H1 (cell line): Measurements from ENCODE around the gene HPGDS. TPM values are rescaled to one million over a fixed set of nuclear protein-coding genes. Genes with fewer than 3 reads are reported as not detected.

Experiments
- CTCF ChIA-PET: fragments of 300-600 bp; sonication (Branson Sonifier 250); formaldehyde crosslinking; loops from one replicate; lab custom pipeline; 2021; ENCODE audit not compliant: partially characterized antibody; lab: Charles Lee
- POLR2A ChIA-PET: fragments of 300-600 bp; sonication (Branson Sonifier 250); formaldehyde crosslinking; loops from one replicate; lab custom pipeline; 2021; ENCODE audit warnings: inconsistent platforms; ENCODE audit not compliant: partially characterized antibody; lab: Charles Lee
- DNase-seq, 2 experiments: peaks; one replicate each; pipeline versions ENCODE4 v3.0.0 to v3.0.0-alpha.2; 2010 to 2022; ENCODE audit warnings: low spot score in 2 of 2, low read depth in 1 of 2, mixed read lengths in 1 of 2
- FAIRE-seq: peaks from 2 replicates; lab custom pipeline; 2011; peaks lifted over from hg19 to GRCh38; lab: Jason Lieb, UNC
- H2AFZ ChIP-seq: 2 replicates; pipeline ENCODE4 v1.8.1; 2012; ENCODE audit warnings: low read length, inconsistent platforms
- H2AK5ac ChIP-seq: 2 replicates; pipeline ENCODE4 v1.6.1; 2013; ENCODE audit warnings: low read depth, low read length
- H2BK120ac ChIP-seq: replicated peaks from 2 replicates; pipeline ENCODE3; 2013; ENCODE audit warnings: low read depth, low read length, inconsistent platforms
- H2BK12ac ChIP-seq: 2 replicates; pipeline ENCODE4 v1.6.1; 2013; ENCODE audit warnings: low read depth, low read length
- H2BK15ac ChIP-seq: 2 replicates; pipeline ENCODE4 v1.6.1; 2013; ENCODE audit warnings: low read length
- H2BK20ac ChIP-seq: 2 replicates; pipeline ENCODE4 v1.6.1; 2013; ENCODE audit warnings: low read length
- H2BK5ac ChIP-seq: 2 replicates; pipeline ENCODE4 v1.6.1; 2013; ENCODE audit warnings: low read depth, low read length
- H3K14ac ChIP-seq: 2 replicates; pipeline ENCODE4 v1.6.1; 2013; ENCODE audit warnings: inconsistent platforms; ENCODE audit not compliant: insufficient read length
- H3K18ac ChIP-seq: 2 replicates; pipeline ENCODE4 v1.6.1; 2013; ENCODE audit warnings: low read length; ENCODE audit errors: extremely low read depth
- H3K23ac ChIP-seq: 2 replicates; pipeline ENCODE4 v1.6.1; 2013; ENCODE audit warnings: inconsistent platforms; ENCODE audit not compliant: insufficient read length
- H3K23me2 ChIP-seq: 2 replicates; pipeline ENCODE4 v1.6.1; 2013; ENCODE audit warnings: low read depth, low read length
- H3K27ac ChIP-seq: 2 replicates; pipeline ENCODE4 v1.6.1; 2011; ENCODE audit warnings: low read depth, low read length, inconsistent platforms
- H3K27me3 ChIP-seq, 4 experiments: replicated peaks in 1 of 4; 1 replicate in 1 of 4; 2 replicates in 3 of 4; pipeline versions ENCODE4 v1.6.1 to v1.8.1; 2011 to 2013; ENCODE audit warnings: low read length in 3 of 4, mild to moderate bottlenecking in 3 of 4, inconsistent platforms in 2 of 4, mixed read lengths in 2 of 4, moderate library complexity in 1 of 4; ENCODE audit not compliant: control insufficient read depth in 3 of 4, insufficient read depth in 3 of 4; ENCODE audit errors: extremely low read depth in 1 of 4
- H3K36me3 ChIP-seq, 4 experiments: 2 replicates each; pipeline versions ENCODE4 v1.6.1 to v1.8.1; 2011 to 2013; ENCODE audit warnings: mild to moderate bottlenecking in 4 of 4, low read length in 3 of 4, moderate library complexity in 2 of 4, control low read depth in 1 of 4, inconsistent platforms in 1 of 4; ENCODE audit not compliant: insufficient read depth in 4 of 4, control insufficient read depth in 2 of 4
- H3K4ac ChIP-seq: replicated peaks from 2 replicates; pipeline ENCODE3; 2013; ENCODE audit warnings: low read length, low read depth, mixed read lengths, inconsistent platforms; ENCODE audit not compliant: insufficient read length
- H3K4me1 ChIP-seq, 4 experiments: replicated peaks in 1 of 4; 1 replicate in 1 of 4; 2 replicates in 3 of 4; pipeline versions ENCODE4 v1.6.1 to v1.8.1; 2011 to 2013; ENCODE audit warnings: low read length in 3 of 4, inconsistent platforms in 2 of 4, mixed read lengths in 1 of 4; ENCODE audit not compliant: insufficient read depth in 4 of 4, control insufficient read depth in 3 of 4
- H3K4me2 ChIP-seq, 2 experiments: 2 replicates each; pipeline versions ENCODE4 v1.6.1 to v1.8.1; 2011 to 2013; ENCODE audit warnings: low read depth in 2 of 2, low read length in 2 of 2, control low read depth in 1 of 2, inconsistent platforms in 1 of 2, mild to moderate bottlenecking in 1 of 2; ENCODE audit not compliant: insufficient read depth in 1 of 2
- H3K4me3 ChIP-seq, 4 experiments: fragments of 200-600, 300-600 bp in 1 of 4; sonication (generic), shearing (Covaris generic), sonication (Bioruptor Twin) in 1 of 4; 2 replicates each; pipeline versions ENCODE4 v1.5.1 to v1.8.1; 2011 to 2016; ENCODE audit warnings: low read length in 4 of 4, low read depth in 3 of 4, control low read depth in 2 of 4, inconsistent platforms in 2 of 4, mild to moderate bottlenecking in 2 of 4, mixed read lengths in 1 of 4, moderate library complexity in 1 of 4; ENCODE audit not compliant: insufficient read depth in 2 of 4; ENCODE audit errors: extremely low read depth in 1 of 4
- H3K56ac ChIP-seq: replicated peaks from 2 replicates; pipeline ENCODE3; 2013; ENCODE audit warnings: low read depth, mild to moderate bottlenecking, mixed read lengths, low read length, inconsistent platforms; ENCODE audit not compliant: insufficient read length
- H3K79me1 ChIP-seq: 2 replicates; pipeline ENCODE4 v1.6.1; 2013; ENCODE audit warnings: low read depth, low read length, control low read depth
- H3K79me2 ChIP-seq, 2 experiments: 2 replicates each; pipeline versions ENCODE4 v1.6.1 to v1.8.1; 2012 to 2013; ENCODE audit warnings: low read length in 2 of 2, mild to moderate bottlenecking in 2 of 2, inconsistent platforms in 1 of 2; ENCODE audit not compliant: insufficient read depth in 2 of 2, control insufficient read depth in 1 of 2
- H3K9ac ChIP-seq, 4 experiments: replicated peaks in 1 of 4; 1 replicate in 1 of 4; 2 replicates in 3 of 4; pipeline versions ENCODE4 v1.6.1 to v1.8.1; 2011 to 2013; ENCODE audit warnings: low read depth in 3 of 4, low read length in 3 of 4, control low read depth in 2 of 4, mild to moderate bottlenecking in 2 of 4, moderate library complexity in 2 of 4, inconsistent platforms in 1 of 4; ENCODE audit errors: extremely low read depth in 1 of 4
- H3K9me3 ChIP-seq, 2 experiments: 2 replicates each; pipeline versions ENCODE4 v1.6.1 to v1.8.1; 2012 to 2013; ENCODE audit warnings: mild to moderate bottlenecking in 2 of 2, moderate library complexity in 2 of 2, control low read depth in 1 of 2, inconsistent platforms in 1 of 2, low read depth in 1 of 2, low read length in 1 of 2, mixed read lengths in 1 of 2; ENCODE audit not compliant: insufficient read depth in 2 of 2
- H4K20me1 ChIP-seq, 2 experiments: replicated peaks in 1 of 2; 2 replicates each; pipeline versions ENCODE3 to v1.8.1; 2011 to 2013; ENCODE audit warnings: inconsistent platforms in 2 of 2, low read length in 2 of 2, mild to moderate bottlenecking in 1 of 2; ENCODE audit not compliant: insufficient read depth in 2 of 2, control insufficient read depth in 1 of 2
- H4K5ac ChIP-seq: 2 replicates; pipeline ENCODE4 v1.6.1; 2013; ENCODE audit warnings: low read length, low read depth, mixed read lengths, inconsistent platforms; ENCODE audit not compliant: insufficient read length
- H4K8ac ChIP-seq: 2 replicates; pipeline ENCODE4 v1.8.0; 2013; ENCODE audit warnings: mild to moderate bottlenecking, moderate library complexity, low read length, inconsistent platforms; ENCODE audit not compliant: insufficient read depth; ENCODE audit errors: extremely low read depth
- H4K91ac ChIP-seq: replicated peaks from 2 replicates; pipeline ENCODE3; 2013; ENCODE audit warnings: low read length, mixed read lengths, inconsistent platforms; ENCODE audit not compliant: insufficient read length
- CEBPB ChIP-seq: IDR thresholded peaks from 2 replicates; pipeline ENCODE4 v1.6.1; 2012; ENCODE audit warnings: low read depth, low read length
- MAFK ChIP-seq: IDR thresholded peaks from 2 replicates; pipeline ENCODE4 v1.6.1; 2012; ENCODE audit warnings: low read depth, mild to moderate bottlenecking, improper control_type of control experiment, low read length
- WGBS, 2 experiments: shearing (Covaris generic) in 1 of 2; methylation state at CpG; one replicate each; pipeline versions ENCODE4 v1.1.6 to v1.1.7; 2013 to 2015; ENCODE audit warnings: low lambda C conversion rate in 2 of 2, mixed read lengths in 2 of 2, inconsistent platforms in 1 of 2, low coverage in 1 of 2, missing lambda C conversion rate in 1 of 2; ENCODE audit not compliant: insufficient replicate concordance in 2 of 2, insufficient coverage in 1 of 2, insufficient read length in 1 of 2; ENCODE audit errors: extremely low coverage in 1 of 2, missing lambda C conversion rate in 1 of 2; 5-methylcytosine and 5-hydroxymethylcytosine counted together
- polyA plus RNA-seq, 7 experiments: library from polyadenylated mRNA; depleted of rRNA in 3 of 7; stranded (reverse) in 5 of 7; unstranded in 2 of 7; fragments of >200 nt in 5 of 7; fragments of 200-250 nt in 2 of 7; gene quantifications; 1 replicate in 5 of 7; 2 replicates in 1 of 7; 4 replicates in 1 of 7; pipeline versions ENCODE4 v1.2.1 to v1.2.3, GENCODE V29; 2011 to 2013; ENCODE audit warnings: missing spikeins in 2 of 7, mixed read lengths in 2 of 7
- total RNA-seq: library from RNA; stranded (reverse); fragmentation: NEBNext Ultra II Directional; extraction: Animal tissue kit (Norgen Biotek cat#: 25700); gene quantifications from 2 replicates; pipeline ENCODE4 v1.2.1, GENCODE V29; 2021

The HPGDS gene
- total and polyA plus RNA-seq, 2 of the 8 experiments (the other 6 are each of a cell fraction or from before 2014, with no cell fraction given), result not detected

- Histone ChIP-seq H2BK120ac (no peak overlapping the region), H3K23ac (no peak overlapping the region), H2AK5ac (no peak overlapping the region), H2BK20ac (no peak overlapping the region), H2BK12ac (no peak overlapping the region), H3K79me1 (no peaks in the 10 kb centered on the region), H3K9me3 (no peaks in the 10 kb centered on the region), H3K4ac (no peak overlapping the region), H3K56ac (no peak overlapping the region), H4K91ac (no peak overlapping the region), H3K18ac (no peak overlapping the region), H3K9ac (no peak overlapping the region), H3K4me1 (no peaks in the 10 kb centered on the region), H2BK15ac (no peak overlapping the region), H3K4me2 (no peak overlapping the region), H4K5ac (no peak overlapping the region), H4K20me1 (no peaks in the 10 kb centered on the region), H2AFZ (no peak overlapping the region), H3K36me3 (no peaks in the 10 kb centered on the region), H3K4me3 (no peak overlapping the region), H3K27ac (no peak overlapping the region), H3K27me3 (no peaks in the 10 kb centered on the region), H3K14ac (no peak overlapping the region), H2BK5ac (no peak overlapping the region), H3K79me2 (no peaks in the 10 kb centered on the region), H3K23me2 (no peaks in the 10 kb centered on the region), H4K8ac (no peak overlapping the region)
- ChIA-PET CTCF (interaction anchor here (0.5 to 2.6 kb wide), 5 partner anchors 9 to 593 kb away, joined by 3 to 6 read pairs (median 4); no protein-coding TSS in a partner anchor), POLR2A (no interaction called here)
- DNase-seq (no peak), FAIRE-seq (no peak)
- no peak for TF ChIP-seq MAFK
- TF ChIP-seq CEBPB, result peak; percentile 98
- WGBS, 2 experiments, result 94% methylated on average over 3 of the region's 3 CpGs; no CpG with 5 or more reads in 1 of the 2 experiments
Observed at GRCh38 chr4:94341481-94342370, 910 bp downstream of the HPGDS start.
